ENCODE measurements around the gene MYCL.
"Not testable (repeated sequence)": the region's sequence is repeated elsewhere in the genome, so short reads cannot be mapped to it uniquely, and the experiment has no call there.

The MYCL gene

DNA sequence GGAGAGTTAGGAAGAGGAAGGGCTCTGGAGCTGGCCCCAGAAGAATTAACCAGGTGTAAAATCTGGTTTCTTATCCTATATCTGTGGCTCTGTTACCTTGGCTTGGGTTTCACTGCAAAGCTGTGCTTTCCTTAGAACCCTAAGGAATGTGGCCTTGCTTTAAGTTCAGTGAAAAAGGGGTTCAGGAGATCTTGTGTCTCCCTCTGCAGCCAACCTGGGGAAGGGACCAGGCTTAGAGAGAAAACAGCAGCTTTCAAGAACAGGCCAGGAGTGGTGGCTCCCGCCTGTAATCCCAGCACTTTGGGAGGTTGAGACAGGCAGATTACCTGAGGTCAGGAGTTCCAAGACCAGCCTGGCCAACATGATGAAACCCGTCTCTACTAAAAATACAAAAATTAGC lies 16.1 kb upstream of the MYCL start:
- no peak for DNase-seq

DNA sequence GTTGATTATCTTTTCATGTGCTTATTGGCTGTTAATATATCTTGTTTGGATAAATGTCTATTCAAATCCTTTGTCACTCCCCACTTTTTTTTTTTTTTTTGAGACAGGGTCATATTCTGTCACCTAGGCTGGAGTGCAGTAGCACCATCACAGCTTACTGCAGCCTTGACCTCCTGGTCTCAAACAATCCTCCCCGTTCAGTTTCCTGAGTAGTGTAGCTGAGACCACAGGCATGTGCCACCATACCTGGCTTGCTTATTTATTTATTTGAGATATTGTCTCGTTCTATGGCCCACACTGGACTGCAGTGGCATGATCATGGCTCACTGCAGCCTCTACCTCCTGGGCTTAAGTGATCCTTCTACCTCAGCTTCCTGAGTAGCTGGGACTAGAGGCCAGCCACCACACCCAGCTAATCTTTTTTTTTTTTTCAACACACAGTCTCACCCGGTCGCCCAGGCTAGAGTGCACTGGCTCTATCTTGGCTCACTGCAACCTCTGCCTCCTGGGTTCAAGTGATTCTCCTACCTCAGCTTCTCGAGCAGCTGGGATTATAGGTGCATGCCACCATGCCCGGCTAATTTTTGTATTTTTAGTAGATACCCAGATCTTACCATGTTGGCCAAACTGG lies 13.9 kb upstream of the MYCL start:
- no peak for DNase-seq

DNA sequence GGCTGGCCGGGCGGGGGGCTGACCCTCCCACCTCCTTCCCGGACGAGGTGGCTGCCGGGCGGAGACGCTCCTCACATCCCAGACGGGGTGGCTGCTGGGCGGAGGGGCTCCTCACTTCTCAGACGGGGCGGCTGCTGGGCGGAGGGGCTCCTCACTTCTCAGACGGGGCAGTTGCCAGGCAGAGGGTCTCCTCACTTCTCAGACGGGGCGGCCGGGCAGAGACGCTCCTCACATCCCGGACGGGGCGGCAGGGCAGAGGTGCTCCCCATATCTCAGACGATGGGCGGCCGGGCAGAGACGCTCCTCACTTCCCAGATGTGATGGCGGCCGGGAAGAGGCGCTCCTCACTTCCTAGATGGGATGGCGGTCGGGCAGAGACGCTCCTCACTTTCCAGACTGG lies 11.4 kb upstream of the MYCL start:
- DNase-seq: not testable (repeated sequence)

DNA sequence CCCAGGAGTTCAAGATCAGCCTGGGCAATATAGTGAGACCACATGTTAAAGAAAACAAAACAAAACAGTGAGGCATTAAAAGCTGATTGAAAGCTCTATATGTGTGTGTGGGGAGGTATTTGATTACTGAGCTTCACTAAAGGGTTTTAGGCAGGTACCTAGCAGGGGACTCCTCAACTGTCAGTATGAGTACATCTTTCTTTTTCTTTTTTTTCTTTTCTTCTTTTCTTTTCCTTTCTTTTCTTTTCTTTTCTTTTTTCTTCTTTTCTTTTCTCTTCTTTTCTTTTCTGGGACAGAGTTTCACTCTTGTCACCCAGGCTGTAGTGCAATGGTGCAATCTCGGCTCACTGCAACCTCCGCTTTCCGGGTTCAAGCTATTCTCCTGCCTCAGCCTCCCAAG lies 8.5 kb upstream of the MYCL start:
- no peak for DNase-seq

DNA sequence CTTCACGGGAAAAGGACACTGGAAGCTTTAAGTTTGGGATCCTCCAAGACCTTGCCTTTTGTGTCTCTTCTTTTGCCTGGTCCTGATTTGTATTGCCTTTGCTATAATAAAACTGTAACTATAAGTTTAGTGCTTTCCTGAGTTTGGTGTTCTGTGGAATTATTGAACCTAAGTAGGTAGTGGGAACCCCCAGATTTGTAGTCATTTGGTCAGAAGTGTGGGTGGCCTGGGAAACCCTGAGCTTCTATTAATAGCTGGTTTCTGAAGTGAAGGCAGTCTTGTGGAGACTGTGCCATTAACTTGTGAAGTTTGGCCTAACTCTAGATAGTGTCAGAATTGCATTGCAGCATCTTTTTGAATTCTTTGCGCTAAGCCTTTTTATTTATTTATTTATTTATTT lies 6.8 kb upstream of the MYCL start:
- DNase-seq: no peak

DNA sequence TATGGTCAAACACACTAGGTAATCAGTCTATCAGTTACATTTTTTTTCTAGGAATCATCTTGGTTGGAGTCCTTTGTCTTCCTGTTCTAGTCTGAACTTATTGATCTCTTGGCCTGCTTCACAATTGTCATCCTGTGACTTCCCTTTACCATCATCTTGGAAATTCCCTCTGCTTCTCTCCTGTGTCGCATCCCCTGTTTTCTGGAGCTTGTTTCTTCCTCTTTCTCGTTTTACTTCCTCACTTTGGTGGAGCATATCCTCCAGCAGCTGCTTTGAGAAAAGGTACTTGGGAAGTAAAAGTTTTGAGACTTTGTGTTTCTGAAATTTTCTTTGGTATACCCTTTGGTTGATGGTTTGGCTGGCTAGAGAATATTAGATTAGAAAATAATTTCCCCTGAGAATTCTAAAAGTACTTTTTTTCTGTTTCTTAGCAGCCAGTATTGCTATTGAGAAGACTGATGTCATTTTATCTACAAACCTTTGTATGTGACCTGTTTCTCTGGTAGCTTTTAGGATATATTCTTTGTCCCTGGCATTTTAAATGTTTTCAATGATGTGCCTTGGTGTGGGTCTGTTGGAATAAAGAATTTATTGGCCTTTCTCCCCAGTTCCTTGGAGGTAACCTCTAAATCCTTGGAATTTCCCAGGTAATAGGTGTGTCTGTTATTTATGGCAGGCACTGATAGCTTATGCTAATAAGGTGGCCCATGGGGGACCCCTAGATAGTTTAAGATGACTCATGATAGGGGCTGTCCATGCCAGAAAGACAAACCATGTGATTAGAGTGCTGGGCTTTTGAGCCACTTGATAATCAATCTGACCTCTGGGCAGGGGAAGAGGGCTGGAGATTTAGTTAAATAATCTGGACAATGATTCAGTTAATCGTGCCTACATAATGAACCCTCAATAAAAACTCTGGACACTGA lies 6.1 kb upstream of the MYCL start:
- DNase-seq: no peak

DNA sequence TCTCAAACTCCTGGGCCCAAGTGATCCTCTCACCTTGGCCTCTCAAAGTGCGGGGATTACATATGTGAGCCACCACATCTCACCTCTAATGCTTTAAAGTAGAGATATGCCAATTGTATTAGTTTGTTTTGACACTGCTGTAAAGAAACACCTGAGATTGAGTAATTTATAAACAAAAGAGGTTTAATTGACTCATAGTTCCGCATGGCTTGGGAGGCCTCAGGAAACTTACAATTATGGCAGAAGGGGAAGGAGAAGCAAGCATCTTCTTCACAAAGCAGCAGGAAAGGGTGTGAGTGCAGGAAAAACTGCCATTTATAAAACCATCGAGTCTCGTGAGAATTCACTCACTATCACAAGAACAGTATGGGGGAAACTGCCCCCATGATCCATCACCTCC lies 3.5 kb upstream of the MYCL start:
- no peak for DNase-seq

DNA sequence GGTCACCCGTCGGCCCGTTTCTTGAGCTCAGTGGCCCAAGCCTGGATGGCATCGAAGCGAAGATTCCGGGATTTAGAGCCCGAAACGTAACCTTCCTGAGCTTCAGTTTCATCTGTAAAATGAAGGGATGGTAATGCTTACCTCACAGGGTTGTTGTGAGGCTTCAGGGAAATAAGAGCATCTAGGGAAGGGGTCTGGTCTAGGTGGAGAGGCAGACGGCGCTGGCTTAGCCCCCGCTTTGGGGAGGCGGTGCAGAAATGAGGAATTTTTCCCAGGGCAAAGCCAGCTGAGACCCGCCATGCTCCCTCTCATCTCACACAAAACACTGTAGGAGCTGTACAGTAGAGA lies 717 bp upstream of the MYCL start:
- no peak for DNase-seq

DNA sequence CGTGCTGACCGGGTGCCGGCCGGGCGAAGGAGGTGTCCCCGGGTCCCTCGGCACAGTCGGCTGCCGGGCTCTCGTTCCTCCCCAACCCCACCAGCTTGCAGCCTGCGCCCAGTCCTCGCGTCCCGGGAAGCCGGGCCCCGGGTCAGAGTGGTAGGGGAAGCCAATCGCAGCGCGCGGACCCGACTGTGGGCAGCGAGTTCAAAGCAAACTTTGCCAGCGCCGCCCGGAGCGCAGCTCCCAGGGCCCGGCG lies 328 bp downstream of the MYCL start:
- no peak for DNase-seq

DNA sequence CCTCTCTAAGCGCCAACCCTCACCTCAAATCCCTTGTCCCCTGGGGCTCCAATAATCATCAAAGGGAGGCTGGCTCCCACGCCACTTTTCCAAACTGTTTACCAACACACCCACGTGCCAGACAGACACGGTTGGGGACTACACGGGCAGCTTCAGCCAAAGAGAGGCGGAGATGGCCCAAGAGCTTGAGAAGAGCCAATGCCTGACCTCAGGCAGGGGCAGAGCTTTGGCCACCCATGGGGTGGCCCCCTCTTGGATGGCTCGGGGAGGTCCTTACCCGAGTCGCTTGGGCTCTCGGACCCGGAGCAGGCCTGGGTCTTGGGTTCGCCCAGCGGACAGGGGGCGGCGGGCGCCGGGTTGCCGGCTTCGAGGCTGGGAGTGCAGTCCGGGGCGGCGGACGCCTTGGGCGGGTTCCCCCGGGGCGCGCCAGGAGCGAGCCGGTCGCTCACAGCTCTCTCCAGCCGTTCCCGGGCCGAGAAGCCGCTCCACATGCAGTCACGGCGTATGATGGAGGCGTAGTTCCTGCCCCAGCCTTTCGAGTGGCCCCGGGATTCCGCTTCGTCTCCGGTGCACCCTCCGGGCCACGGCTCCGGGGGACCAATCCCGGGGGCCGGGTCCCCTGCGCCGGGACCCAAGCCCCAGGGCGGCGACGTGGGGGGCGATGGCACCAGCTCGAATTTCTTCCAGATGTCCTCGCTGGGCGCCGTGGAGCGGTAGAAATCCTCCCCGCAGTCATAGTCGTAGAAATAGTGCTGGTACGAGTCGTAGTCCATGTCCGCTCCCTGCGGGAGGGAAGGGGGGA lies 854 bp downstream of the MYCL start:
- DNase-seq: peak; percentile 21

DNA sequence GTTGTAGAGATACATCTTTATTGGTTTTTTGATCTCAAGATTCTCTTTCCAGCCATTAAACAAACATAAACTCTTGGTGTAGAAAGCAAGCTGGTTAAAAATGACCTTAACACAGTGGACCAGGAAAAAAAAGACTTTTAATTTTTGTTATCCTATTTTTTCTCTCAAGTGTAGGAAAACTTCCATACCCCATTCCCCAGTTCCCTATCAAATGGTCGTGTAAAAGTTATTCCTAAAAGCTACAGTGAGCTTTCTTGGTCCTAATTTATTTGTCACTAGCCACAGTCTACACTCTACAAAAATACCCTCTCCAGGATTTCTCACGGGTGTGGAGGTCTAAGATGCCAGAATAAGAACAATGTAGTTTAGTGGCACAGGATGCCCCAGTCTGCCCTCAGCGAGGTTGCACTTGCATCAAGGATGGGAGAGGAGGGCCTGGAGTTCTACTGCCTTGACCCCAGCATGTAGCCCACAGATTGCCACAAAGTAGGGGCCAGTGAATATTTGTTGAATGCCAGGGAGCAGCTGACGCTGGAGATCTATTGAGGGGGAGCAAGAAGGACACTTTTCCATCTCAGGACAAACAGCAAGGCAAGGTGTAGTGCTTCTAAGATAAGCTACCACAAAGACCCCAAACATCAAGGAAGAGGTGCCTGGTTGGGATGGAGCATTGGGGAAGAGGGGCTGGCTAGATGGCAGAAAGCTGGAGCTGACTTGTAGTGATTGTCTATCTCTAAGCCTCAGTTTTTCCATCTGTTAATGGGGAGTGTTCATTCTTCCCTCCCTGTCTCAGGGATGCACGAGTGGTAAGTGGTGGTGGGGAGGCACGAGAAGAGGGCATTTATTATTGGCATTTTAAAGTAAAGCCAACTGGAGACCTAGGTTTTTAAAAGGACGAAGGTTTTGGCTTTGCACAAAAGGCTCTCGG lies 1.8 kb downstream of the MYCL start:
- DNase-seq: no peak

DNA sequence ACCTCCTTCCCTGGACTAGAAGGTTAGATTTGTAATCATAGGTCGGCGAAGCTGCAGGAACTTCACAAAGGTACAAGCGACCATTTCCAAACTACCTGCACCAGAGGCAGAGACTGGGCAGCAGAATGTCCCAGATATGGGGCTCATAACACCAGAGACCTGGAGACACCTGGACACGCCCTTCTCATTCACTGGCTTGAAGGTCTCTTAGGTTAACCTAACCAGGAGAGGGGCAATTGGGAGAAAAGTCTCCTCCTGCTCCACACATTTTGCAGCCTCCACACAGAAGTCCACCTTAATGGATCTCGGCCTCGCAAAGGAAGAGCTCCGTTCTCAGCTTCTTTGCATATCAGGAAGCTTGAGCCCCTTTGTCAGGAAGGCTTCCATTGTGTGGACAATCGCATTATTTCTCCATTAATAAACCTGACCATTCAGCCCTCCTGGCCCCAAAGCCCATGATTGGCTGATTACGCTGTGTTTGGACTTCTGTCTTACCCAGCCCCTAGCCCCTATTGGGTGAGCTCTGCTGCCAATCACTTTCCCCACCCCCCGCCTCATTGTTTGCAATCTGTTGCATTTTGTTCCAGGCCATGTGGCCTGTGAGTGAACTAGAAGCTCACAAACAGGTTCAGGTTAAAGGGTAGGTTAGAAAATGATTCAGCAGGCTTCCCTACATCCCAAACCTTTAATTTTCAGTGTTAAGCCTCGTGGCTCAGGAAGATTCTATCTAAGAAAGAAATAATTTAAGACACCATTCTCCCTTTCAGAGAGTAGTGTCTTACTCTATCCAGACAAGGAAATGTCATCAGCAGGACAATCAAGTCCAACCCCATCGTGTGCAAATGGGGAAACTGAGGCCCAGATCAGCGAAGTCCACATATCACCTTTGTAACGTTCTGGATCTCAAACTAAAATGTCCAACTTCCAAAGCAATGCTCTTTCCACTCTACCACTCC lies 2.8 kb downstream of the MYCL start:
- peak; percentile 61 for DNase-seq

DNA sequence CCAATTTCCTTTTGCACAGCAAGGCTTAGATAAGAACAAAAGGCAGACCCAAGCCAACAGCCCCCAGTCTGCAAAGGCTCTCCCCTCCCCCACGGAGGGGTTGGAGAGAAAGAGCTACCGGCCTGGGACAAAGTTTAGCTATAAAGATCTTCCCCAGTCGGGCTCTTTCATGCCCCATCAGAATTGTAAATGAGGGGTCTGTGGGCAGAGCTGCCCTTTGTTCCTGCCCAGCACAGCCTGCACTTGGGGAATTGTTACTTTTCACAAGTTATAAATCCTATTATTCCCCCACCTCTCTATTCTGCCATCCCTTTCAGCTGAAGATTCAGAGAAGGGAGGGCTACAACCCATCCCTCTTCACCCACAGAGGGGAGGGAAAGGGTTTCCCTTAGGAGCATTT lies 3.5 kb downstream of the MYCL start:
- DNase-seq: no peak

DNA sequence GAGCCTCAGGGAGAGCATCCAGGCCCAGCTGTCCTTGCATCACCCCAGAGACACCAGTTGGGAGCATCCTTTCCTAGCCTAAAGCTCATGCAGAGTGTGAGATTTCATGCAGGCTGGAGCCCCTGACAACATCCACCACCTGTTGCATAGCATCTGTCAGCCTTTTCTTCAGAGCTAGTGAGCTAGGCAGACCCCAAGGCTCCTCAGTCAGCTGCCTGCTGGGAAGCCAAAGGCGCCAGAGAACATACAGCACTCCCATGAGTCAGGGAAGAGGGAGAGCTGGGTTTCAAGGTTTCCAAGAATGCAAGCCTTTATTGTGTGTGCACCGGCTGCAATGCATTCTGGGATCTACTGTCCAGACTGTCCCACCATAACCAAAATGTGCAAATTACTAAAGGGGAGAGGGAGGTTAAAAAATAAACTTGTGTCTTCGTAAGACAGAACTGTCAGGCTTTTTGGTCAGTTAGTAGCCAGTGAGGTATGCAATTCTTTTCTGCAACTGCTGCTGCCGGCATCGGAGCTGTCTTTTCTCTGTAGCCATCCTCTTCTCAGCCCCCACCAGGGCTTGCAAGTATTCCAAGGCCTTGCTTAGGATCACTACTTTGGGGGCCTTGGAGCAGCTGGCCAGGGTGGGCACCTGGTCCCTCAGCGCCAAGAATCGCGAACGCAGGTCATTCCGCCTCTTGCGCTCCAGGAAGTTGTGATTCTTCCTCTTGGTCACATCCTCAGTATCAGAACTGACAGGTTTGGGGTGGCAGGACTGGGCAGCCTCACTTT lies 4.6 kb downstream of the MYCL start:
- DNase-seq: peak; percentile 46

DNA sequence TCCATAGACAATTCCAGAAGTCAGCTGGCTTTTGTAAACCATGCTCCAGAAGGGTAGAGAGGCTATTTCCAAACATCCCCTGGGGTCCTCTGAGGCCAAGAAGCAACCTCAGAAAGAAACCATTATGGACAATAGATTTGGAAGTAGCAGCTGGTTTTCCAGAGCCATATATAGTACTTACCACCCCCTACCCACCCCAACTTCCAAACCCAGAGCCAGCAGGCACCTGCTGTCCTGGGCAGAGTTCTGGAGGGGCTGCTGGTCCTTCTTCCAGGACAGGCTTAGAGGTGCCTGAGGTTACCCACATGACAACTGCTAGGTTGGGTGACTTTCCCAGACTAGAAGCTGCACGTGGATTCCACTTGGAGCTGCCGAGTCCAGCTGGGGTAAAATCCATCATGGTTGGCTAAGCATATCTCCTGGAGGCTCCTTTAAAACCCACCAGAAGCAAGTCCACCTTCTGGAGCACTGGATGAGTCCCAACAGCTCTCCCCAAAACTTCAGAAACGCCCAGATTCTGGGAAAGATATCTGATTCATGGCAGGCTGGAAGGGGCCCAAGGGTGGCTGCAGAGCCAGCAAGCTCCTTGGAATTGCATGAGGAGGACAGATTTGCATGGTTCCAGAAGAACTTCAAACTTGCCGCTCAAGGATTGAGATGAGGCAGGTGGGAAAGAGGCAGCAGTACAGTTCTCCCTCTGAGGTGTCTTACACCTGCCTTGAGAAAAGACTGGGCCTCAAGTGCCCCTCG lies 5.8 kb downstream of the MYCL start:
- DNase-seq: no peak

DNA sequence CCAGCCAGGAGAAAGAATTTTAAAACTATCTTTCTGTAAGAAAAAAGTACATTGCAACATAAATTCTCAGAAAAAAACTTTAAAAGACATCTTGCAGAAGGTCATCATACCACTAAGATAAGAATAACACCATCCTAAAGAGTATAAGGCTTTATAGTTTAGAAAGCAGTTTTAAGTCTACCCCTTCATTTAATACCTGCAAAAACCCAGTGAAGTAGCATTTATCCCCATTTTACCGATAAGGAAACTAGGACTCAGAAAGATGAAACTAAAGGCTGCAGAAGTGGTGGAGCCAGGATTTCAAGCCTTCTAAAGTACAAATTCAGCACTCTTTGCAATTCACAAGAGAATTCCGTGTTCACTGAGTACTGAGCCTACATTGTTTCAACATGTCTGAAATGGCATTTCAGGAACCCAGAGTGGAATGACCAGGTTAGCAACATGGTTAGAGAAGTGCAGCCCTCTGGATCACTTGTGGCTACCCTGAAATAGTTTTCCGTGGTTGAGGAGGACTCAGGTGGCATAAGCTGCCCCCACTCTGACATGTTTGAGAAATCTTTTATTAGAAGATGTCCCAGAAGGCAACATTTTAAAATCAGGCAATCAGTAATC lies 6.7 kb downstream of the MYCL start:
- DNase-seq: no peak

DNA sequence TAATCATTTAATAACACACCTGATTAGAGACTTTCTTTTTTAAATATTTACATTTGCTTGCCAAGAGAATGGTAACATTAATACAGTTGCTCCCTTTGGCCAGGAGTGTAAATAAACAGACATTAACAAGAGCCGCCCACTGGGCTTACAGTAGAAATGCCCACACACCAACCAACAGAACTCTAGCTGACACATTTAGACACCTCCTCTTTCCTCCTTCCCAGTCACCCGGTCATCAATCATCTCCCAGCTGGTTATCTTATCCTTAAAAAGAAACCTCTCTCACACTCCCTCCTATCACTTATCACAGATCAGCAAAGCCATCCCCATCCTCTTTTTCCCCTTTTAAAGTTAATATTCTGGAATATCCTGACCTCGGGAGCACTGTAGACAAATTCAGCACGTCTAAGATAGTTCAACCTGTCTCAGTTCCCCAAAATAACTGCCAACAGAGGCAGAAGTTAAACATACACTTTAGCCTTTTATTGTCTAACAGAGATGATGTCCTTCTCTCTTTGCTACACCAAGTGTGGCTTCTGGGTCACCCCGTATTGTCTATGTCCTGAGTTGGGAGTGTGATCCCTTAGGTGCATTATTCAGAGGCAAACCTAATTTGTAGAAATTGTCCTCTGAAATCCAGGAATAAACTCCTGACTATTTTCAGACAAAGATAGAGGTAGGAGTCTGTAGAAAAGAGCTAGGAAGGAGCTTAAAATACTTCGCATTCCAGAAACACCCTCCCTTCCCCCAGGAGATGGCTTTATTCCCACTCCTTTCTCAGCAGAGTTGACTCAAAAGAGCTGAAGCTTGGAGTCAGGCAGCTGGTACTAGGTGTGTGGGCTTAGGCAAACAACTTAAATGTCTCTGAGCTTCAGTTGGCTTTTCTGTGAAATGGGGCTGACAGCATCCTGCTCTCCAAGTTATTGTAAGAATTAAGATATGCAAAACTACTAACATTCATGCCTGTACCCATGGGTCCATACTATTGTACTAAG lies 8.8 kb downstream of the MYCL start:
- peak; percentile 78 for DNase-seq

DNA sequence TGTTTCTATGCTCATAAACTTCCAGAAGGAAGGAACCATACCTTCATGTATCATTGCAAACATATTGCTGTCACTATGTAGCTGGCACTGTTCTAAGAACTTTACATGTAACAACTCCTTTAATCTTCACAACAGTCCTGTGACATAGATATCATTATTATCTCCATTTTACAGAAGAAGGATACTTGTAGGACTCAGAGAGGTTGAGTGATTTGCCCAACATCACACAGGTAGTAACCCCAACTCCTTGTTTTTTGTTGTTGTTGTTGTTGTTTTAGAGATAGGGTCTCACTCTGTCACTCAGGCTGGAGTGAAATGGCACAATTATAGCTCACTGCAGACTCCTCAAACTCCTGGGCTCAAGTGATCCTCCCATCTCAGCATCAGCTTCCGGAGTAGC lies 10.8 kb downstream of the MYCL start:
- DNase-seq: no peak
